Activated effector memory CD4-positive, alpha-beta T cell treated with Interleukin-2 at 50 U/mL for 16 hours (primary cell): Measurements from ENCODE around the gene RAB34.

Experiments
- DNase-seq: peaks from one replicate; pipeline ENCODE4 v3.0.0-alpha.2; 2020

RAB34 gene

GRCh38 chr17:28717578-28718332 lies at the start of gene RAB34:
RAB34 (minus strand) TSS chr17:28717868; CDS start chr17:28717266, 602 bp downstream.
- DNase-seq: no peak

- no peak for DNase-seq
These were observed 47.4 kb upstream of the RAB34 start for GRCh38 chr17:28765038-28765437.

- peak; percentile 53 for DNase-seq
These were observed 46.2 kb upstream of the RAB34 start for GRCh38 chr17:28763804-28764266.

- DNase-seq: no peak
These were observed 45.6 kb upstream of the RAB34 start for GRCh38 chr17:28763137-28763799.

- no peak for DNase-seq
These were observed 43.2 kb upstream of the RAB34 start for GRCh38 chr17:28760601-28761562.

- no peak for DNase-seq
These were observed 41.7 kb upstream of the RAB34 start for GRCh38 chr17:28759256-28759865.

GRCh38 chr17:28758411-28759121 lies 40.9 kb upstream of the RAB34 start:
- DNase-seq: no peak

- no peak for DNase-seq
These were observed 38.6 kb upstream of the RAB34 start for GRCh38 chr17:28756049-28756804.

GRCh38 chr17:28755486-28755885 lies 37.8 kb upstream of the RAB34 start:
- no peak for DNase-seq

- DNase-seq: no peak
These were observed 34.1 kb upstream of the RAB34 start for GRCh38 chr17:28751600-28752366.

- peak; percentile 77 for DNase-seq
These were observed 32.7 kb upstream of the RAB34 start for GRCh38 chr17:28750178-28751047.

GRCh38 chr17:28749516-28750177 lies 32.0 kb upstream of the RAB34 start:
- DNase-seq: no peak

GRCh38 chr17:28748852-28749515 lies 31.3 kb upstream of the RAB34 start:
- no peak for DNase-seq

- DNase-seq: no peak
These were observed 30.4 kb upstream of the RAB34 start for GRCh38 chr17:28747801-28748750.

- no peak for DNase-seq
These were observed 29.5 kb upstream of the RAB34 start for GRCh38 chr17:28747051-28747691.

GRCh38 chr17:28746611-28747050 lies 29.0 kb upstream of the RAB34 start:
- no peak for DNase-seq
